ENCODE results near the gene CRTAP.
"Not testable (repeated sequence)": the region's sequence is repeated elsewhere in the genome, so short reads cannot be mapped to it uniquely, and the experiment has no call there.

CRTAP gene

DNA sequence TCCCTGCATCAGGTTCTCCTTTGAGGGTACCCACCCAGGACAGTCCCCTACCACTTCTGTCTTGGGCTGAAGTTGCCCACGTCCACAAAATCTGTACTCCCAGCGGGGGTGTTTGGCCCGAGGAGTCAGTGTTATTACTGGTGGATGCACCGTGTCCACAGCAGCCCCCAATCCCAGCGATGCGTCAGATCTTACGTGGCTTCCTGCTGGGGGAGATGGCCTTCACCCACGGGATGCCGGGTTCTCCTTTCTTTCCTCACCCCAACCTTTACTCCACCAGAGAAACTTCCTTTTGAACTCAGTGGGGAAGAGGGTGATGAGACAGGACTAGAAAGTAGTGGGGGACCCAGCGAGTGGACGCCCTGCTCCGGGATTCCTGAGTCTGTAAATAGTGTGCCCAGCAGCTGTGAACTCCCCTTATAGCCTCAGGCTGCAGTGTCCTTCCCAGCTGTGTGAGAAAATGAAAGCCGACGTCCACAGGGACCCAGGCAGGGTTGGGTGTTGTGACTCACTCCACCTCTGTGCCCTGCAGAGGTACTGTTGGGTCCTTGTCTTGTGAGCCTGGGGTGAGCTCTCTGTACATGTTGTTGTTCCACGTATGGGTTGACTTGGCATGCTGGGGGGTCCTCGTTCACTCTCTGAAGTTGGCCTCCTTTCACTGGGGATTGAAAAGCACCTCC, 31.5 kb downstream of the CRTAP start:
- no peak for DNase-seq

DNA sequence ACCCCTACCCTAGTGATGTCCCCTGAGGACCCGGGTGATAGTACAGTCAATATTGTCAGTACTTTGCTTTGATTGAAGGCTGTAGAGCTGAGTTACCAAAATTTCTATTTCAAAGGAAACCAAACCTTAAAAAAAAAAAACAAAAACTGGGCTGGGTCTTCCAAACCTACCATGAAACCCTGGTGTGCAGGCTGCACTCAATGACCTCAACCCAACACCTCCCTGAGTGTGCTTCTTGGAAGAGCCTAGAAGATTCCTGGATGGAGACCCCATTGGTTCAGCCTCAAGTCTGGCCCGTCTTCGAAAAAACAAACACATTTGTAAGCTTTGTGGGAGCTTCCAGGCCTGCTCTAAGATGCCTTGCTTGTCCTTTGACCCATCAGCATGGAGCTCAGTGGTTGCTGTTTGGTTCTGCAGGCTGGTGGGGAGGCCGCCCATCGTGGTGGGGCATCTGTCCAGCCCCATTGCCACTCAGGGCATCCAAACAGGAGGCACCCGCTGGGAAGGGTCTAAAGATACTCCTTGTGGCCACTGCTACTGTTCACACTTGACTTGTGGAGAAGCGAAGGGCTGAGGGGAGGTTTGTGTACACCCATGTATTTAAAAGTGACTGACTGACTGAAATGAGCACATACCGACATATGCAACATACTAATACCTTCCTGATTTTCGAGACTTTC, 32.2 kb downstream of the CRTAP start:
- no peak for DNase-seq

DNA sequence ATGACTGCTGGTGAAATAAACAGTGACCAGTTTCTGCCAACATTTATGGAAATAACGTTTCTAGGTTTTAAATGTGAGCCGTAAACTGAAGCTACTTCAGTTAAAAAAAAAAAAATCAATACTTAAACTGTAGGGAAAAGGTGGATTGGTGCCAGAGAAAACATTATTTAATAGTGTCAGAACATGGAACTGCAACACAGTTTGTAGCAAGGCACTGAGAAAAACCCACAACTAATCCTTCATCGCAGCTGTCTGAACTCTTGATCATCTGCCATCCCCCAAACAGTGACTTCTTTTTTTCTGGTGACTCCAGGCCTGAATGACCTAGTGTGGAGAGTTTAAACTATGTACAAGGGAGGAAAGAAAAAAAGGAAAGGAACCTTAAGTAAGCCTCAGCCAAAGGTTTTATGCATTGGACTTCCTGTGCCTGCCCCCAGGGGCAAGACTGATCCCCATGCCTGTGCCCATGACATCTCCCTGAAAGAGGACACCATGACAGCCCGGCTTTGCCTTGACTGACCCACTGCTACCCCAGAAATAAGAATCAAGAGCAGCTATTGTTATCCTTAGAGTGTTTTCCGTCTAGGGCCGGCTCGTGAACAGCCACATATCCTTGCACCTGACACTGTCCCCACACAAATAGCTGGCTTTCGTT, 33.1 kb downstream of the CRTAP start:
- DNase-seq: peak; percentile 72

DNA sequence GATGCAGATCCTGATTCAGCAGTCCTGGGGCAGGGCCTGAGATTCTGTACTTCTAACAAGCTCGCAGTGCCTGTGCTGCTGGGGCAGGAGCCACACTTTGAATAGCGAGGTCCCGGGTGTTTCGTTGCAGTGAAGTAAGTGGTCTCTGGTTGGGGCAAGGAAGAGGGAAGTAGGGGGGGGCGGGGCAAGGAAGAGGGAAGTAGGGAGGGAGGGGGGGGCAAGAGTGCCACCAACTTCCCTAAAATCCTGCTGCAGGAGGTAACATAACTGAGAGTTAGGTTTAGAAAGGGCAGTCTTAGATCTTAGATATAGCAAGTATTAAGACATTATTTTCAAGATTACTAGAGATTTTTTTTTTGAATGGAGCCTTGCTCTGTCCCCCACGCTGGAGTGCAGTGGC, 35.5 kb downstream of the CRTAP start:
- DNase-seq: no peak

GRCh38 chr3:33152363-33153360, 38.8 kb downstream of the CRTAP start:
- no peak for DNase-seq

- DNase-seq: no peak
Measured at GRCh38 chr3:33153782-33154181, 40.0 kb downstream of the CRTAP start.

DNA sequence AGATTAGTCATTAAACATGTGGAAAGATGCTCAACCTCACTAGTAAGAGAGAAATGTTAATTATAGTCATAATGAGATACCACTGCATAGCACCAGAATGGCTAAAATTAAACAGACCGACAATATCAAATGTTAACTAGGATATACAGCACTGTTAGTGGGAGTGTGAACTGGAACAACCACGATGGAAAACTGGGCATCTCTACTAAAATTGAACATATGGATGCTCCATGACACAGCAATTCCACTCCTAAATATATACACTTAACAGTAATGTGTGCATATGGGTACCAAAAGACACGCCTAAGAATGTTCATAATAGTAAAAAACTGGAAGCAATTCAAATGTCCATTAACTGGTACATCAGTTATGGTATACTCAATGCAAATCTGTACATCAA, 41.5 kb downstream of the CRTAP start:
- no peak for DNase-seq

DNA sequence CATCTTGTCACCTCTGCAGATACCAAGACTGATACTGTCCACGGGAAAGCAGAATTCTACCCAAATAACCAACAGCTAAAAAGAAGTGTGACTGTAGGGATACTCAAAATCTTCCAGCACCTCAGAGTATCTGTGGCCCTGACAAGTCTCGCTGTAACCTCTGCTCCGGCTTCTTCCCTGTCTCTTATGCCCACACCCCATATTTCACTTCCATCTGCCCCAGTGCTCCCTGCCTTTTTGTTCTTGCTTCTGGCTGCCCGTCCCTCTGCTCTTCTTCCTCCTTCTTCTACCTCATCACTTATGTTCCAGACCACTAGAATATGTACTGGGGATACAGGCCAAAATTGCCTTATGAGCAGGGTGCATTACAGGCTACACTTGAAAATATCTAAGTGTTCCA, 45.4 kb downstream of the CRTAP start:
- no peak for DNase-seq

DNA sequence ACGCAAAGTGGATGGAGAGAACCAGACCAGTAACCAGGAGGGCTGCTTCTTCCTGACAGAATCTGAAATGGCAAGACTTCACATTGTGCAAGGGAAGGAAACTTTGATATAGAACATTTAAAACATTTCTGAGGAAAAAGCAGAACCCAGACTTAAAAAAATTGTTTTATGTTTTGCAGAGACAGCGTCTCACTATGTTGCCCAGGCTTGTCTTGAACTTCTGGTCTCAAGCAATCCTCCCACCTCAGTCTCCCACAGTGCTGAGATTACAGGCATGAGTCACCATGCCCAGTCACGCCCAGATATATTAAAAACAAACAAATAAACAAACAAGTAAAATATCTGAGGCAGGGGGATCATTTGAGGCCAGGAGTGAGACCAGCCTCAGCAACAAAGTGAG, 46.2 kb downstream of the CRTAP start:
- DNase-seq: no peak

GRCh38 chr3:33162621-33163020, 48.8 kb downstream of the CRTAP start:
- DNase-seq: not testable (repeated sequence)

DNA sequence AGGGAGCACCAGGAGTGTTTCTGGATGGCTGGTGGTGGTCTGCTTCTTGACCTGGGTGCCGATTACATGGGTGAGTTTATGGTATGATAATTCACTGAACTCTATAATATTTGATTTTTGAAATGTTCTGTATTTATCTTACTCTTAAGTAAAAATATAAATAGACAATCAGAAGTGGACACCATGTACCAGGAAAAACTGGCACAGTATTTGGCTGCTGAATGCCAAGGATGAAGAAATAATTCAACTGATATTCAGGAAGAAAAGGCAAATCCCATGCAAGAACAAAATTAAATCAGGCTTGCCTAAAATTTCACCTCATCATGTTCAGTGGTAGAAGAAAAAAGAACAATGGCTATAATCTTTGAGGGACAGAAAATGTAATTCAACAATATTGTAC, 51.6 kb downstream of the CRTAP start:
- DNase-seq: no peak

GRCh38 chr3:33166095-33166494, 52.3 kb downstream of the CRTAP start:
- DNase-seq: no peak

DNA sequence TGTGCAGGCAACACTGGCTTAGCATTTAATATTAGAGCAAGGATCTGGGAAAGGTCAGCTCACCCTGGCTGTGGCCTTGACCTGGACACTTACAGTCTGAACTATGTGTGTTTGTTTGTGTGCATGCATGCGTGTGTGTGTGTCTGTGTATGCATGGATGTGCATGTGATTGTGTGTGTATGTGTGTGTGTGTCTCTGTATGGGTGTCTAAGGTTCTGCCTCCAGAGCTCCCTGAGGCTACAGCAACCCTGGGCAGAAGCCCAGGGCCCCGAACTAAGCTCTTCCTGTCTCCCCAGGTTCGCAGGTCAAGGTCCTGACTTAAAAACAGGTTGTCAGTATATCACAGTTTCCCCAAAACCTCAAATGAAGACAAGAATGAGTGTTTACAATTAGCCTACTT, 53.5 kb downstream of the CRTAP start:
- DNase-seq: no peak

GRCh38 chr3:33167716-33168336, 54.0 kb downstream of the CRTAP start:
- DNase-seq: no peak

GRCh38 chr3:33170531-33170930, 56.7 kb downstream of the CRTAP start:
- no peak for DNase-seq

- DNase-seq: no peak
Measured at GRCh38 chr3:33171580-33171979, 57.8 kb downstream of the CRTAP start.

GRCh38 chr3:33173103-33173502, 59.3 kb downstream of the CRTAP start:
- DNase-seq: no peak

GRCh38 chr3:33173672-33174071, 59.9 kb downstream of the CRTAP start:
- no peak for DNase-seq

DNA sequence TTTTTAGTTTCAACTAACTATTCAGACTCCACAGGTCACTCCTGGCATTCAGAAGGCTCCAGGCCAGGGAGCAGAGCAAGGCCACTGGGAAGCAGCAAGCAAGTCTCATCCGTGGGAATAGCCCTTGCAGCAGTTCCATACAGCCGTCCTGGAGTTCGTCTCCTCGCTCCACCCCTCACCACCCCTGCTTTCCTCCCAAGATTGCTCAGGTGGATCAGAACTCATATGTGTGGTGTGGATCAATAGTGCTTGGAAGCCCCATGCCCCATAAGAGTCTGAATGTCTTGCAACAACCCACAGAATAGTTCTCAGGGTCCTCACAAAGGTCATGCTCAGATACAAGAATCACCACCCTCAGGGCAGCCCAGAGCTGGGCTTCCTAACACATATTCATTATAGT, 60.3 kb downstream of the CRTAP start:
- DNase-seq: no peak

- peak; percentile 59 for DNase-seq
Measured at GRCh38 chr3:33174711-33175414, 61.0 kb downstream of the CRTAP start.

GRCh38 chr3:33179132-33179531, 65.3 kb downstream of the CRTAP start:
- no peak for DNase-seq

DNA sequence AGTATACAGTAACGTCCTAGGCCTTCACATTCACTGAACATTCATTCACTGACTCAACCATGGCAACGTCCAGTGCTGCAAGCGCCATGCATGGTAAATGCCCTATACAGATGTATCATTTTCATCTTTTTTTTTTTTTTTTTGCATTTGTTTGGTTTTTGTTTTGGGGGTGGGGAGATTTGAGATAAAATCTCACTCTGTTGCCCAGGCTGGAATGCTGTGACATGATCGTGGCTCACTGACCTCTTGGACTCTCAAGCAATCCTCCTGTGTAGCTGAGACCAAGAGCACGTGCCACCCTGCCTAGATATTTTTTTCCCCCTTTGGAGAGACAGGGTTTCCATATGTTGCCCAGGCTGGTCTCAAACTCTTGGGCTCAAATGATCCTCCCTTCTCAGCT, 67.4 kb downstream of the CRTAP start:
- DNase-seq: no peak
